Keratinocyte (primary cell): Measurements from ENCODE around the gene NTNG1. TPM values are rescaled to one million over a fixed set of nuclear protein-coding genes. Genes with fewer than 3 reads are reported as not detected.

Experiments
- DNase-seq: peaks from one replicate; pipeline ENCODE4 v3.0.0-alpha.2; 2011; ENCODE audit warnings: low read depth, missing footprints, low spot score
- FAIRE-seq: peaks from 2 replicates; lab custom pipeline; 2011; peaks lifted over from hg19 to GRCh38; lab: Jason Lieb, UNC
- H2AFZ ChIP-seq: 2 replicates; pipeline ENCODE4 v1.6.0; 2012; ENCODE audit warnings: low read length, control low read depth, inconsistent platforms; ENCODE audit not compliant: control insufficient read depth
- H3K27ac ChIP-seq: 2 replicates; pipeline ENCODE4 v1.5.1; 2011; ENCODE audit warnings: low read length; ENCODE audit not compliant: control insufficient read depth, insufficient read depth
- H3K27me3 ChIP-seq: 3 replicates; pipeline ENCODE4 v1.6.0; 2011; ENCODE audit warnings: low read length; ENCODE audit not compliant: control insufficient read depth, insufficient read depth; ENCODE audit errors: extremely low read depth
- H3K36me3 ChIP-seq, 2 experiments: 2 replicates in 1 of 2; 3 replicates in 1 of 2; pipeline ENCODE4 v1.5.1; 2011; ENCODE audit warnings: low read length in 2 of 2, mild to moderate bottlenecking in 1 of 2; ENCODE audit not compliant: control insufficient read depth in 2 of 2, insufficient read depth in 2 of 2; ENCODE audit errors: extremely low read depth in 1 of 2
- H3K4me1 ChIP-seq: 3 replicates; pipeline ENCODE4 v1.5.1; 2011; ENCODE audit warnings: low read length; ENCODE audit not compliant: control insufficient read depth, insufficient read depth; ENCODE audit errors: extremely low read depth
- H3K4me2 ChIP-seq: 3 replicates; pipeline ENCODE4 v1.6.0; 2011; ENCODE audit warnings: low read depth, low read length; ENCODE audit not compliant: control insufficient read depth, insufficient read depth; ENCODE audit errors: extremely low read depth
- H3K4me3 ChIP-seq, 3 experiments: fragments of 200-600 bp in 1 of 3; sonication (generic) in 1 of 3; 2 replicates in 2 of 3; 3 replicates in 1 of 3; pipeline ENCODE4 v1.5.1; 2011 to 2016; ENCODE audit warnings: low read length in 3 of 3, mild to moderate bottlenecking in 3 of 3, control low read depth in 2 of 3, inconsistent platforms in 1 of 3, low read depth in 1 of 3, mixed read lengths in 1 of 3, mixed run types in 1 of 3, moderate library complexity in 1 of 3; ENCODE audit not compliant: control insufficient read depth in 2 of 3, insufficient read depth in 2 of 3; ENCODE audit errors: extremely low read depth in 1 of 3
- H3K79me2 ChIP-seq: 2 replicates; pipeline ENCODE4 v1.6.0; 2012; ENCODE audit warnings: low read length; ENCODE audit not compliant: control insufficient read depth, insufficient read depth
- H3K9ac ChIP-seq: 3 replicates; pipeline ENCODE4 v1.6.0; 2011; ENCODE audit warnings: low read length; ENCODE audit not compliant: control insufficient read depth, insufficient read depth; ENCODE audit errors: extremely low read depth
- H3K9me1 ChIP-seq: 3 replicates; pipeline ENCODE4 v1.6.0; 2011; ENCODE audit warnings: low read length; ENCODE audit not compliant: control insufficient read depth, insufficient read depth; ENCODE audit errors: extremely low read depth
- H3K9me3 ChIP-seq: 2 replicates; pipeline ENCODE4 v1.5.1; 2012; ENCODE audit warnings: low read depth, low read length; ENCODE audit not compliant: control insufficient read depth
- H4K20me1 ChIP-seq: 3 replicates; pipeline ENCODE4 v1.6.0; 2011; ENCODE audit warnings: low read length; ENCODE audit not compliant: control insufficient read depth, insufficient read depth; ENCODE audit errors: extremely low read depth
- EZH2 ChIP-seq: IDR thresholded peaks from one replicate; pipeline ENCODE4 v1.6.1; 2012; ENCODE audit warnings: inconsistent platforms, mild to moderate bottlenecking, low read length, moderate library complexity
- dilution Hi-C: fragments of 300-500 bp; cut with MboI; formaldehyde crosslinking; loops from one replicate; pipeline ENCODE4 v1.7.0; 2020; ENCODE audit warnings: low sequenced_read_pairs; ENCODE audit not compliant: extremely low pct_ligation_motif_present
- polyA plus RNA-seq, 5 experiments: library from polyadenylated mRNA; depleted of rRNA in 3 of 5; stranded (reverse) in 3 of 5; stranded (forward) in 1 of 5; unstranded in 1 of 5; fragments of >200 nt; gene quantifications; 1 replicate in 1 of 5; 2 replicates in 3 of 5; 3 replicates in 1 of 5; pipeline versions ENCODE4 v1.2.1 to v1.2.3, GENCODE V29; 2011 to 2012; ENCODE audit warnings: missing spikeins in 2 of 5, low read depth in 1 of 5, low replicate concordance in 1 of 5
- TF ChIP-seq, protein P1 (sequence below), 3 experiments: IDR thresholded peaks in 1 of 3; conservative IDR thresholded peaks in 1 of 3; optimal IDR thresholded peaks in 1 of 3; 2 replicates in 2 of 3; 3 replicates in 1 of 3; pipeline versions ENCODE3 to v1.5.1; 2011; ENCODE audit warnings: low read length in 3 of 3, mild to moderate bottlenecking in 3 of 3, moderate library complexity in 2 of 3, control low read depth in 1 of 3, inconsistent platforms in 1 of 3; ENCODE audit not compliant: insufficient read depth in 2 of 3; ENCODE audit errors: extremely low read depth in 1 of 3

The NTNG1 gene
- polyA plus RNA-seq, 1 donor (not counting 4 experiments of a cell fraction or from before 2014, with no cell fraction given) = 8.1 TPM

DNA sequence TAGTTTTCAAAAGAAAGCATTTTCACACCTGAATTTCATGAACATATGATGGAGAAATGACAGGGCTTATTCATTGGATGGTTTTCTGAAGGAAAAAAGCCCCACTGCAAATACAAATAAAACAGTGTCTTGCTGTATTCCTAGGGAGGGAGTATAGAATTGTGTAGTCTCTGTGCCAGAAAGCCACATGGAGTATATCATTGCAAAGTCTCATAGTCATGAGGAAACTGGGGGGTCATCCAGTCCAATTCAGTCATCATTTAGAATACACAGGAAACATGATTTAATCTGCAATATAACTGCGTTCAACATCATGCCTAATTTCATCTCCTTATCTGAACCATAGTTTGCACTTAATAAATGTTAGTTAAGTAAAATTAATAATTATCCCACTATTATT lies 222.3 kb downstream of the NTNG1 start:
- Histone ChIP-seq H4K20me1 (no peaks in the 10 kb centered on the region), H3K4me3 (no peak overlapping the region), H3K9me3 (no peaks in the 10 kb centered on the region), H3K9me1 (no peaks in the 10 kb centered on the region), H3K4me2 (no peak overlapping the region), H3K79me2 (no peaks in the 10 kb centered on the region), H3K9ac (no peak overlapping the region), H3K36me3 (no peaks in the 10 kb centered on the region), H3K4me1 (no peaks in the 10 kb centered on the region), H2AFZ (no peak overlapping the region), H3K27me3 (no peaks in the 10 kb centered on the region), H3K27ac (no peak overlapping the region)
- FAIRE-seq (no peak), DNase-seq (no peak)
- dilution Hi-C loops = no loop called here
- TF ChIP-seq EZH2 = no peak
- TF ChIP-seq, protein P1, sequence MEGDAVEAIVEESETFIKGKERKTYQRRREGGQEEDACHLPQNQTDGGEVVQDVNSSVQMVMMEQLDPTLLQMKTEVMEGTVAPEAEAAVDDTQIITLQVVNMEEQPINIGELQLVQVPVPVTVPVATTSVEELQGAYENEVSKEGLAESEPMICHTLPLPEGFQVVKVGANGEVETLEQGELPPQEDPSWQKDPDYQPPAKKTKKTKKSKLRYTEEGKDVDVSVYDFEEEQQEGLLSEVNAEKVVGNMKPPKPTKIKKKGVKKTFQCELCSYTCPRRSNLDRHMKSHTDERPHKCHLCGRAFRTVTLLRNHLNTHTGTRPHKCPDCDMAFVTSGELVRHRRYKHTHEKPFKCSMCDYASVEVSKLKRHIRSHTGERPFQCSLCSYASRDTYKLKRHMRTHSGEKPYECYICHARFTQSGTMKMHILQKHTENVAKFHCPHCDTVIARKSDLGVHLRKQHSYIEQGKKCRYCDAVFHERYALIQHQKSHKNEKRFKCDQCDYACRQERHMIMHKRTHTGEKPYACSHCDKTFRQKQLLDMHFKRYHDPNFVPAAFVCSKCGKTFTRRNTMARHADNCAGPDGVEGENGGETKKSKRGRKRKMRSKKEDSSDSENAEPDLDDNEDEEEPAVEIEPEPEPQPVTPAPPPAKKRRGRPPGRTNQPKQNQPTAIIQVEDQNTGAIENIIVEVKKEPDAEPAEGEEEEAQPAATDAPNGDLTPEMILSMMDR (optimal IDR thresholded peaks at IDR 0.05 in 1 of 3, IDR thresholded peaks at IDR 0.05 in 1 of 3, conservative IDR thresholded peaks at IDR 0.05 in 1 of 3; ENCODE audit: extremely low read depth in 1 of 3, insufficient read depth in 2 of 3, low read length in 3 of 3) = no peak

DNA sequence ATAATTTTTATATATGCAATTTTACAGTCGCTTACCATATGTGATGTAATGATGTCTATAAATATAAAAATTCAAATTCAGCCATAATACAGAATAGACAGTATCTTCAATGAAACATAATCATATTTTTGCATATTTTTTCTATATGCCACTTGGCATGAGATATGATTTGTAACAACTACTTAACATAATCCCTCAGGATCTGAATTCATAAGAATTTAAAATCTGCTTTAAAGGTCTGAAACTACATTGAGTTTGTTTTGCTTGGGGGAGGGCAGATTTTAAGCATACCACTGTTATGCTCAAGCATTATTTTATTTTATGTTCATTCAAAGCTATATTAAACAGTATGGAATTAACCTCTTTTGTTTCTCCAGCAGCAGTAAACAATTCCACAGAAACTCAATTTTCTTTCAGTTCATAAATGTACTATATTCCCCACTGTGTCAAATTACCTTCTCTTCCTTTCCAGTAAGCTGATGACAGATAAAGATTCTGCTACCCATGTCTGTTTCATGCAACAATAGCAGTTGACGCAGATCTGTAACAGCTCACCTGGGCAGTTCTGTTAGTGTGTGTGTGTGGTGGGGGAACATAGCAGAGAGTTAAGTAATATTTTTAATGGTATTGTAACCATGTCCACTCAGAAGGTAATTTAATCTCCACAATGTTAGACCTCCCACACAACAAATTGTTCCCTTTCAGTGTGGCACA lies 224.8 kb downstream of the NTNG1 start:
- Histone ChIP-seq H3K9me3 (no peaks in the 10 kb centered on the region), H2AFZ (no peak overlapping the region), H3K27ac (no peak overlapping the region), H3K36me3 (no peaks in the 10 kb centered on the region), H3K9me1 (no peaks in the 10 kb centered on the region), H4K20me1 (no peaks in the 10 kb centered on the region), H3K27me3 (no peaks in the 10 kb centered on the region), H3K4me2 (no peak overlapping the region), H3K9ac (no peak overlapping the region), H3K4me3 (no peak overlapping the region), H3K79me2 (no peaks in the 10 kb centered on the region), H3K4me1 (no peaks in the 10 kb centered on the region)
- DNase-seq = no peak
- no peak for FAIRE-seq
- TF ChIP-seq, protein P1 (optimal IDR thresholded peaks at IDR 0.05 in 1 of 3, IDR thresholded peaks at IDR 0.05 in 1 of 3, conservative IDR thresholded peaks at IDR 0.05 in 1 of 3; ENCODE audit: extremely low read depth in 1 of 3, insufficient read depth in 2 of 3, low read length in 3 of 3) = no peak
- no peak for TF ChIP-seq EZH2
- dilution Hi-C loops = no loop called here
